Kidney tubule cell (primary cell): ENCODE results near the gene MUC5B.
"Not testable (repeated sequence)": the region's sequence is repeated elsewhere in the genome, so short reads cannot be mapped to it uniquely, and the experiment has no call there.

Experiments
- DNase-seq: peaks from one replicate; pipeline ENCODE4 v3.0.0-alpha.2; 2018; ENCODE audit warnings: low spot score

Gene MUC5B

DNA sequence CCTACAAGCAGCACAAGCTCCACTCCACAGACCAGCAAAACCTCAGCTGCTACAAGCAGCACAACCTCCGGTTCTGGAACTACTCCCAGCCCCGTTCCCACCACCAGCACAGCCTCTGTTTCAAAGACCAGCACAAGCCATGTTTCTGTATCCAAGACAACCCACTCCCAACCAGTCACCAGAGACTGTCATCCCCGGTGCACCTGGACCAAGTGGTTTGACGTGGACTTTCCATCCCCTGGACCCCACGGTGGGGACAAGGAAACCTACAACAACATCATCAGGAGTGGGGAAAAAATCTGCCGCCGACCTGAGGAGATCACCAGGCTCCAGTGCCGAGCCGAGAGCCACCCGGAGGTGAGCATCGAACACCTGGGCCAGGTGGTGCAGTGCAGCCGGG, 33.0 kb upstream of the MUC5B start:
- not testable (repeated sequence) for DNase-seq

DNA sequence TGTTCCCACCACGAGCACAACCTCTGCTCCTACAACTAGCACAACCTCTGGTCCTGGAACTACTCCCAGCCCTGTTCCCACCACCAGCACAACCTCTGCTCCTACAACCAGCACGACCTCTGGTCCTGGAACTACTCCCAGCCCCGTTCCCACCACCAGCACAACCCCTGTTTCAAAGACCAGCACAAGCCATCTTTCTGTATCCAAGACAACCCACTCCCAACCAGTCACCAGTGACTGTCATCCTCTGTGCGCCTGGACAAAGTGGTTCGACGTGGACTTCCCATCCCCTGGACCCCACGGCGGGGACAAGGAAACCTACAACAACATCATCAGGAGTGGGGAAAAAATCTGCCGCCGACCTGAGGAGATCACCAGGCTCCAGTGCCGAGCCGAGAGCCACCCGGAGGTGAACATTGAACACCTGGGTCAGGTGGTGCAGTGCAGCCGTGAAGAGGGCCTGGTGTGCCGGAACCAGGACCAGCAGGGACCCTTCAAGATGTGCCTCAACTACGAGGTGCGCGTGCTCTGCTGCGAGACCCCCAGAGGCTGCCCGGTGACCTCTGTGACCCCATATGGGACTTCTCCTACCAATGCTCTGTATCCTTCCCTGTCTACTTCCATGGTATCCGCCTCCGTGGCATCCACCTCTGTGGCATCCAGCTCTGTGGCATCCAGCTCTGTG, 30.9 kb upstream of the MUC5B start:
- not testable (repeated sequence) for DNase-seq

DNA sequence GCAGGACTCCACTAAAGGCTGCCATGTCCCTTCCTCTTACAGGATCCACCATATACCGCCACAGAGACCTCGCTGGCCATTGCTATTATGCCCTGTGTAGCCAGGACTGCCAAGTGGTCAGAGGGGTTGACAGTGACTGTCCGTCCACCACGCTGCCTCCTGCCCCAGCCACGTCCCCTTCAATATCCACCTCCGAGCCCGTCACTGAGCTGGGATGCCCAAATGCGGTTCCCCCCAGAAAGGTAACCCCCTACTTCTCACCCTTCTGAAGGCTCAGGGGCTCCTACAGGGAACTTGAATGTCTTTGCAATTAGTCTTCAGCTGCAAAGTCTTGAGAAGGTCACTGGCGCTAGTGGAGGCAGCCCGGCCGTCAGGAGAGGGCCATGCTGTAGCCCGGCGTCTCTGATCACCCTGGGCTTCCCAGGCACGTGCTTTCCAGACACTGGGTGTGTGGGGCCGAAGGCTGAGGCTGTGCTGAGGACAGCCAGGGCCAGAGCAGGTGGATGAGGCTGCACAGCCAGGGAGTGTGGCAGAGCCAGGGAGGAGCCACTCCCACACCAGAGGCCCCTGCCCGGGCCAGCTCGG, 30.0 kb upstream of the MUC5B start:
- no peak for DNase-seq

DNA sequence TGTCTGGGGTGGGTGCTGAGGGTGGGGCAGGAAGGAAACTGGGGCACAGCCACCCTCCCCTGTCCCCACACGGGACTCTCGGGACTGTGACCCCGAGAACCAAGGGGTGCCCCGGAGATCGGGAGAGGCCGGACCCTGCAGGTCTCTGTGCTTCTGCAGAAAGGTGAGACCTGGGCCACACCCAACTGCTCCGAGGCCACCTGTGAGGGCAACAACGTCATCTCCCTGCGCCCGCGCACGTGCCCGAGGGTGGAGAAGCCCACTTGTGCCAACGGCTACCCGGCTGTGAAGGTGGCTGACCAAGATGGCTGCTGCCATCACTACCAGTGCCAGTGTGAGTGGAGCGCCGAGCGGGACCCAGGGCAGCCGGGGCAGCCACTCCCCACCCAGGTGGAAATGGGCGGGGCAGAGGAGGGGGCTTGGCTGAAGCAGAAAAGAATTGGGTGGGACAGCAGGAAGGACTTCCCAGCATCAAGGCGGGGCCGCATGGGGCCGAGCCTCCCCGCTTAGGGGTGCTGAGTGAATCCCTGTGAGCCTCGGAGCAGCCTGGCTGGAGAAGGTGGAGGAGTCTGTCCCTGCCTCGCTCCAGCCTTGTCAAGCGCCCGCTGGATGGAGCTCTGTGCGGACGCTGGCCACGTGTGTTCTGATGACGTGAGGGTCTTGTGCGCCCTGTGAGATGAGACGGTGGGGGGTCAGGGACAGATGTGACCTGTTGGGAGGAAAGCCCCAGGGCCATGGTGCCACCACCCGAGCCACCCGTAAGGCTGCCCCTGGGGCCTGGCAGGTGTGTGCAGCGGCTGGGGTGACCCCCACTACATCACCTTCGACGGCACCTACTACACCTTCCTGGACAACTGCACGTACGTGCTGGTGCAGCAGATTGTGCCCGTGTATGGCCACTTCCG, 29.3 kb upstream of the MUC5B start:
- no peak for DNase-seq

DNA sequence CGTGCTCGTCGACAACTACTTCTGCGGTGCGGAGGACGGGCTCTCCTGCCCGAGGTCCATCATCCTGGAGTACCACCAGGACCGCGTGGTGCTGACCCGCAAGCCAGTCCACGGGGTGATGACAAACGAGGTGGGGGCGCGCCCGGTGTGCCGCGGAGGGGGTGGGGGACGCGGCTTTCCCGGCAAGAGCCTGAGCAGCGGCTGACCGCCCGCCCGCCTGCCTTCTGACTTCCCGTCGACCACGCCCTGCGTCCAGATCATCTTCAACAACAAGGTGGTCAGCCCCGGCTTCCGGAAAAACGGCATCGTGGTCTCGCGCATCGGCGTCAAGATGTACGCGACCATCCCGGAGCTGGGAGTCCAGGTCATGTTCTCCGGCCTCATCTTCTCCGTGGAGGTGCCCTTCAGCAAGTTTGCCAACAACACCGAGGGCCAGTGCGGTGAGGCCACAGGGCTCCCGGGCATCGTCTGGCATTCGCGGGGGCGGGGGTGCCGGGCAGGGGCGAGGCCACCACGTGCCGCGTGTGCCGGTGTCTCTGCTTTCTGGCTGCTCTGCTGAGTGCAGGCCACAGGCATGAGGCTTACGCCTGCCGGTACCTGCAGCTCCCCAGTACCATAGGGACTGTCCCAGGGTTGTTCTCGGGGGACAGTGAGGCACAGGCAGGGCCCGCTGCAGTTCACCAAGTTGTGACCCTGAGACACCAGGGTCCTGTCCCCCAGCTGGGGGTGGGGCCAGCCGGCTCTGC, 28.5 kb upstream of the MUC5B start:
- no peak for DNase-seq

DNA sequence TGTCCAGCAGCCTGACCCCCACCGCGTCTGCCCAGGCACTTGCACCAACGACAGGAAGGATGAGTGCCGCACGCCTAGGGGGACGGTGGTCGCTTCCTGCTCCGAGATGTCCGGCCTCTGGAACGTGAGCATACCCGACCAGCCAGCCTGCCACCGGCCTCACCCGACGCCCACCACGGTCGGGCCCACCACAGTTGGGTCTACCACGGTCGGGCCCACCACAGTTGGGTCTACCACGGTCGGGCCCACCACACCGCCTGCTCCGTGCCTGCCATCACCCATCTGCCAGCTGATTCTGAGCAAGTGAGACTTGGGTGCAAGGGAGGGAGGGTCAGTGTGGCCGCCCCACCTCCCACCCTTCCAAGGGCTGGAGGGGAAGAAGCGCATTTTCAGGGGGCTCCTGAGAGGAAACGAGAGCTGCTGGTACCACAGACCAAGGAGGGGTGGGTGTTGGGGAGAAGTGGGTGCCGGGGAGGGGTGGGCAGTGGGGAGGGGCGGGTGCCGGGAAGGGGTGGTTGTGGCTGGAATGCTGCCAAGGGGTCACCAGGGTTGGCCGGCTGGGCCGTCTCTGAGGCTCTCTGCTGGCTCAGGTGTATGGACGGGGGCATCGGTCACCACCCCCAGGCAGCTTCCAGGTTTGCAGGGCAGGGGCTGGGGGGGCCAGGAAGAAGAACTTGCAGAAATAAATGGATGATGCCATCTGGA, 27.7 kb upstream of the MUC5B start:
- no peak for DNase-seq

DNA sequence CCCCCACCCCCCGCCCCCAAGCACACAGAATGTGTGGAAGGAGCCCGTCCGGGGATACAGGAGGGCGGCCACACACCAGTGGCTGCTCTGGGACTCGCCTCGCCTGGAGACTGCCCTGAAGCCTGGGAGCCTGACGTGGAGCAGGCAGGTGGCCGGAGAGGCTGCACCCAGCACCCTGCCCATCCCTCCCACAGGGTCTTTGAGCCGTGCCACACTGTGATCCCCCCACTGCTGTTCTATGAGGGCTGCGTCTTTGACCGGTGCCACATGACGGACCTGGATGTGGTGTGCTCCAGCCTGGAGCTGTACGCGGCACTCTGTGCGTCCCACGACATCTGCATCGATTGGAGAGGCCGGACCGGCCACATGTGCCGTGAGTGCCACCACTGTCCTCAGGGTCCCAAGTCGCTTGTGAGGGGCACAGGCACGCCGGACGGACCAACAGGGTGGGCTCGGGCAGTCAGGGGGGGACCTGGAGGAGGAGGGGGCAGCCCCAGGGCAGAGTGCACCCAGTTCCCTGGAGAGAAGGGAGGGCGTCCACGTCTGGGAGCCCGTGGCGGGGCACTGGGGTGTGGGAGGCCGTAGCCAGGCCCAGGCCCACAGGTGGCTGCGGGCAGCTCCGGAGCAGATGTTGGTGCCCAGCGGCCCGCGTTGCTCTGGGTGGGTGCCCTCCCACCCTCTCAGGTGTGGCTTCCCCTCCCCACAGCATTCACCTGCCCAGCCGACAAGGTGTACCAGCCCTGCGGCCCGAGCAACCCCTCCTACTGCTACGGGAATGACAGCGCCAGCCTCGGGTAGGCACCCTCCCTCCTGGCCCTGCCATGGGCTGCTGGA, 27.0 kb upstream of the MUC5B start:
- no peak for DNase-seq

DNA sequence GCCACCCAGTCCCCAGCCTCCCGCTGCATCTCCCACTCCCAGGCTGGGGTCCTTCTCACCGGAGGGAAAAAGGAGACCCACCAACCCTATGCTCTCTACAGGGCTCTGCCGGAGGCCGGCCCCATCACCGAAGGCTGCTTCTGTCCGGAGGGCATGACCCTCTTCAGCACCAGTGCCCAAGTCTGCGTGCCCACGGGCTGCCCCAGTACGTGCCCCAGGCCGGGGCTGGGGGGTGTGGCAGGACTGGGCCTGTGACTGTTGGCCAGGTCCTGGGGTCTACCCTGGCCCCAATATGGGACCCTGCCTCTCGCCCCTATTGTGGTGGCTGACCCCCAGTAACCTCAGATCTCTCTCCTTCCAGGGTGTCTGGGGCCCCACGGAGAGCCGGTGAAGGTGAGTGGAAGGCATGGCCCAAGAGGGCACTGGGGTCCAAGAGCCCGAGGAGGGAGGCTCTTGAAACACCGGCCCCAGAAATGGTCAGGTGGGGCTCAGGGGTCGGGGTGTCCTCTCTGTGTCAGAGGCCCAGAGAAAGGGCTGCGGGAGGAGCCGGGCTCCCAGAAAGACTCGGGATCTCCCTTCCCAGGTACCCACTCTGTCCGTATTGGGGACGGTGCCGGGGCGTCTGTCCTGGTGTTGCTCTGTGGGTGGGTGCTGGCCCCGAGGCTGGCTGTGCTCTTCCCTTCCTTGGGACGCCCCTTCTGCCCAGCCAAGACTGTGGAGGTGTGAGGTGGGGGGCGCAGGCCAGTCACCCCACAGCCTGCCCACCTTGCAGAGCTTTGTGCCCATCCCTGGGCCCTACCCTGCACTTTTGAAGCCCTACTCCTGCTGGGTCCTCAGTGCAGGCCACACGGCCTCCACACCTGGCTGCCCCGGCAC, 26.1 kb upstream of the MUC5B start:
- no peak for DNase-seq

DNA sequence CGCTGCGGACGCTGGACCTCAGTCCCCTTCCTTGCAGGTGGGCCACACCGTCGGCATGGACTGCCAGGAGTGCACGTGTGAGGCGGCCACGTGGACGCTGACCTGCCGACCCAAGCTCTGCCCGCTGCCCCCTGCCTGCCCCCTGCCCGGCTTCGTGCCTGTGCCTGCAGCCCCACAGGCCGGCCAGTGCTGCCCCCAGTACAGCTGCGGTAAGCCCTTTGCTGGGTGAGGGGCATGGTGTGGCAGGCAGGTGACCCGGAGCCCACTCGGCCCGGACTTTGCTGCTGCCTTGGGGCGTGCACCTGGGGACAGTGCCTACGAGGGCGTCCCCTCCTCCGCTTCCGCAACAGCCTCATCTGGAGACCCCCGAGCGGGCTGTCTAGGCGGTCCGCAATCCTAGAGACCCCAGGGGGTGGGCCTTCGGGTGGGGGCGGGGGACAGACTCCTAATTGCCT, 25.4 kb upstream of the MUC5B start:
- DNase-seq: no peak

DNA sequence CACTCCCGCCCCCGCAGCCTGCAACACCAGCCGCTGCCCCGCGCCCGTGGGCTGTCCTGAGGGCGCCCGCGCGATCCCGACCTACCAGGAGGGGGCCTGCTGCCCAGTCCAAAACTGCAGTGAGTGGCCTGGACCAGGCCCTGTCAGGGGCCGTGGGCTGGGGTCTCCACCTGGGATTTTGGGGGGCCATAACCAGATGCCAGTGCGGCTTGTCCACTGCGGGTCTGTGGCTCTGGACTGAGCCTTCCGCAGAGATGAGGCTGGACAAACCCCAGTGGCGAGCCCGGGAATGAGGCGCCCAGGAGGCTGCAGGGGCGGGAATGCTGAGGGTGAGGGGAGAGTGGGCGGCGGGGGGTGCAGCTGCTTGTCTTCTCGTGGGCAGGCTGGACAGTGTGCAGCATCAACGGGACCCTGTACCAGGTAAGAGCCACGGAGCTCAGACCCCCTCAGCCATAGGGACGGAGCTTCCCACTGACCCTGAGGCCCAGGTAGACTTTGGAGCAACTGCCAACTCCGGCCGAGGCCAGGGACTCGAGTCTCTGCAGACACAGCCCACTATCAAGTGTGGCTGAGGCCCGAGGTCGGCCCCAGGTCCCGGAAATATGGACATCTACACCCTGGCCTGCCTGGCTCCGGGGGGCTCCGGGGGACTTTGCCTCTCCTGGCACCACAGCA, 24.8 kb upstream of the MUC5B start:
- DNase-seq: no peak

DNA sequence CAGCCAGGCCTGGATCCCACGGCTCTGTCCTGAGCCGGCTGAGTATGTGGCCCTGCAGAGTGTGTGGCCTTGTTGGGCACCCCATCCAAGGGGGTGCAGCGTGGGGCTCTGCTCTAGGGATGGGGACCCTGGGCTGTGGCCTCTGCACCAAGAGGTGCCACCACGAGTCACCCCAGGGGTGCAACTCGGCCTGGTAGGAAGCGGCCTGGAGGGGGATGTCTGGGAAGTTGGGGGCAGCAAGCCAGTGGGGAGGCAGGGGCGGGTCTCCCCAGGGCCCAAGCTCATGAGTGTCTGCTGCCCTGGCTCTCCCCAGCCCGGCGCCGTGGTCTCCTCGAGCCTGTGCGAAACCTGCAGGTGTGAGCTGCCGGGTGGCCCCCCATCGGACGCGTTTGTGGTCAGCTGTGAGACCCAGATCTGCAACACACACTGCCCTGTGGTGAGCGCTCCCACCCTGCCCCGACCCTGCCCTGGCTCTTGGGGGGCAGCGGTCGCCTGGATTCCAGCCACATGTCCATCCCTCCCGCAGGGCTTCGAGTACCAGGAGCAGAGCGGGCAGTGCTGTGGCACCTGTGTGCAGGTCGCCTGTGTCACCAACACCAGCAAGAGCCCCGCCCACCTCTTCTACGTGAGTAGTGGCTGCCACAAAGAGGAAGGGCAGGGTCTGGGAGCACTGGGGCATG, 24.2 kb upstream of the MUC5B start:
- no peak for DNase-seq

DNA sequence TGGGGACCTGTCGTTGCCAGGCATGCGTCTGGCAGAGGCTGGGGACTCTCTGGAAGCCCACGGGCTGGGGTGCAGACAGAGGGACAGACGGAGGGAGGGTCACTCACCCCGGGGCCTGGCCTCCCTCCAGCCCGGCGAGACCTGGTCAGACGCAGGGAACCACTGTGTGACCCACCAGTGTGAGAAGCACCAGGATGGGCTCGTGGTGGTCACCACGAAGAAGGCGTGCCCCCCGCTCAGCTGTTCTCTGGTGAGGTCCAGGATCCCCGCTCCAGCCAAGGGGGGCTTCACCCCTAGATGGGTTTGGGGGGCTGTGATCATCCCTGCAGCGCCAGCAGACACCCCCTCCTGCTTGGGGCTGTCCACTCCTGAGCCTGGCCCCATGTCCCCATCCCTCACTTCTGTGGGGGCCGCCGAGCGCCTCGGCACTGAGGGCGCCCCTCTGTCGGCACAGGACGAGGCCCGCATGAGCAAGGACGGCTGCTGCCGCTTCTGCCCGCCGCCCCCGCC, 23.6 kb upstream of the MUC5B start:
- DNase-seq: no peak

DNA sequence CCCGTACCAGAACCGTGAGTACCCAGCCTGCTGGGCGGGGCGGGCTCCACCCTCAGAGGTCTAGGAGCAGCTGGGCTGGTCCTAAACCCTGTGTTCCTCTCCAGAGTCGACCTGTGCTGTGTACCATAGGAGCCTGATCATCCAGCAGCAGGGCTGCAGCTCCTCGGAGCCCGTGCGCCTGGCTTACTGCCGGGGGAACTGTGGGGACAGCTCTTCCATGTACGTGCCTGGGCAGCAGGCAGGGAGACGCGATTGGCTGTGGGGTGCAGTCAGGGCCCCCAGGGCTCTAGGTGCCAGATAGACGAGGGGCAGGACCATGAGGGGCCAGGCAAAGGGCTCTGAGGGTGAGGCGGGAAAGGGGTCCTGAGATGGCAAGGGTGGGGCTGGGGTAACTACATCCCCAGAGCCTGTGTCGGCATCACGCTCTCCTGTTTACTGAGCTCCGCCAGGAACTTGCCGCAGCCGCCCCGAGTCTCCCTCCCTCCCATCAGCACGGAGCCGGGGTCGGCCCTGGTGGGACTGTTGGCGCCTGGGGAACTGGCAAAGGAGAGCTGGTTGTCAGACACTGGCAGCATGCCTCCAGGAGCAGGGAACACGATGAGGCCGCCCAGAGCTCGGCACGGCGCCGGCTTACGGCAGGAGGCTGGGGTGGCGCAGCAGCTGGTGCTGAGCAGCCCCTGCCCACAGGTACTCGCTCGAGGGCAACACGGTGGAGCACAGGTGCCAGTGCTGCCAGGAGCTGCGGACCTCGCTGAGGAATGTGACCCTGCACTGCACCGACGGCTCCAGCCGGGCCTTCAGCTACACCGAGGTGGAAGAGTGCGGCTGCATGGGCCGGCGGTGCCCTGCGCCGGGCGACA, 22.9 kb upstream of the MUC5B start:
- DNase-seq: no peak

DNA sequence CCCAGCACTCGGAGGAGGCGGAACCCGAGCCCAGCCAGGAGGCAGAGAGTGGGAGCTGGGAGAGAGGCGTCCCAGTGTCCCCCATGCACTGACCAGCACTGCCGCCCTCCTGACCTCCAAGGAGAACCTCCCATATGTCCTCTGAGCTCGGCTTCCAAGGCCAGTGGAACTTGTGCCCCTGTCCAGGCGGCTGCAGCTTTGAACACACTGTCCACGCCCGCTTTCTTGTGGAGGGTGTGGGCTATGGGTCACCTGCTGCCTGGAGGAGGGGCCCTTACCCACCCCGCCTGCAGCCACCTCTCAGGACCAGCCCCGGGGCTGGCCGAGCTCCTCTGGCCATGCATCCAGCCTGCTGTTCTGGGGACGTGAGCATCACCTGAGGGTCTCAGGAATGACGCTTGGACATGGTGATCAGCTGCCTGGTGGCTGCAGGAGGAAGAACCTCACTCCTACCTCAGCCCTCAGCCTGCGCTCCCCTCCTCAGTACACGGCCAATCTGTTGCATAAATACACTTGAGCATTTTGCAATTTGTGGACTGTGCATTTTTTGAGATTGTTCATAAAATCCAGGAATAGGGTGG, 22.2 kb upstream of the MUC5B start:
- DNase-seq: no peak

DNA sequence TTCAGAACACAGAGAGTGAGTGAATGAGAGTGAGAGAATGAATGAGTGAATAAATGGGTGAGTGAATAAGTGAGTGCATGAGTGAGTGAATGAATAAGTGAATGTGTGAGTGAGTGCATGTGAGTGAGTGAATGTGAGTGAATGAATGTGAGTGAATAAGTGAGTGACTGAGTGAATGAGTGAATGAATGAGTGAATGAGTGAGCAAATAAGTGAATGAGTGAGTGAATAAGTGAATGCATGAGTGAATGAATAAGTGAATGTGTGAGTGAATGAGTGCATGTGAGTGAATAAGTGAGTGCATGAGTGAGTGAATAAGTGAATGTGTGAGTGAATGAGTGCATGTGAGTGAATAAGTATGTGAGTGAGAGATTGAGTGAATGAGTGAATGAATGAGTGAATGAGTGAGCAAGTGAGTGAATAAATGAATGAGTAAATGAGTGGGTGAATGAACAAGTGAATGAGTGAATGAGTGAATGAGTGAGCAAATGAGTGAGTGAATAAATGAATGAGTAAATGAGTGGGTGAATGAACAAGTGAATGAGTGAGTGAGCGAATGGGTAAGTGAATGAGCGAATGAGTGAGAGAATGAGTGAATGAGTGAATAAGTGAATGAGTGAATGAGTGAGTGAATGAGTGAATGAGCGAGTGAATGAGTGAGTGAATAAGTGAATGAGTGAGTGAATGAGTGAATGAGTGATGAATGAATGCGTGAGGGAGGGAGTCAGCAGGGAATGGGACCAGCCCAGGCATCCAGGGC, 21.3 kb upstream of the MUC5B start:
- no peak for DNase-seq

DNA sequence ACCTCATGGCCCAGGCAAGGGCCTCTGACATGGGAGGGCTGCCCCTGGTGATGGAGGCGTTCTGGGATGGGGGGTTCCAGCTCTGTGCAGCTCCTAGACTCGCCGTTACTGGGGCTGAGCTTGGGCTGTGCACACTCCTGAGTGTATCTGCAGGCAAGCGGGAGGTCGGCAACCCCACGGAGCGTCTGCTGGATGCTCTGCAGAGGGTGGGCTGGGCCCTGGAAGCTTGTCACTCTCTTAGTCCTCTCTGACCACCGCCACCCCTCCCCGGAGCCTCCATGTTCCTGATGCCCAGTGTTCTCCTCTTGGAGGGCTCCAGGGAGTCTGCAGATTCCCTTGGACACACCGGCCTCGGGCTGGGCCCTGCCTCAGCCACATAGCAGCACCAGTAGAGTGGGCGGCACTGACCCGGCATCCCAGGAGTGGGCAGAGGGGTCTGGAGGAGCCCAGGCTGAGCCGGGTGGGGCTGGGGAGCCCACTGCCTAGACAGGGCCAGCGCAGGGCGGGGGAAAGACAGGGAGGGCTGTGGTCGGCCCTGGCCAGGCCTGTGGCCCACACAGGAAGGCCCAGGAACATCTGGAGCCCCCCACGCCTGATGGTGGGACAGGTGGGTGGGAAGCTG, 20.6 kb upstream of the MUC5B start:
- no peak for DNase-seq
